H1 (cell line): Measurements from ENCODE around the gene KCNIP2. TPM values are rescaled to one million over a fixed set of nuclear protein-coding genes. Genes with fewer than 3 reads are reported as not detected.

Source experiments
- CTCF ChIA-PET: fragments of 300-600 bp; sonication (Branson Sonifier 250); formaldehyde crosslinking; loops from one replicate; lab custom pipeline; 2021; ENCODE audit not compliant: partially characterized antibody; lab: Charles Lee
- POLR2A ChIA-PET: fragments of 300-600 bp; sonication (Branson Sonifier 250); formaldehyde crosslinking; loops from one replicate; lab custom pipeline; 2021; ENCODE audit warnings: inconsistent platforms; ENCODE audit not compliant: partially characterized antibody; lab: Charles Lee
- DNase-seq, 2 experiments: peaks; one replicate each; pipeline versions ENCODE4 v3.0.0 to v3.0.0-alpha.2; 2010 to 2022; ENCODE audit warnings: low spot score in 2 of 2, low read depth in 1 of 2, mixed read lengths in 1 of 2
- FAIRE-seq: peaks from 2 replicates; lab custom pipeline; 2011; peaks lifted over from hg19 to GRCh38; lab: Jason Lieb, UNC
- H2AFZ ChIP-seq: 2 replicates; pipeline ENCODE4 v1.8.1; 2012; ENCODE audit warnings: low read length, inconsistent platforms
- H2AK5ac ChIP-seq: 2 replicates; pipeline ENCODE4 v1.6.1; 2013; ENCODE audit warnings: low read depth, low read length
- H2BK120ac ChIP-seq: replicated peaks from 2 replicates; pipeline ENCODE3; 2013; ENCODE audit warnings: low read depth, low read length, inconsistent platforms
- H2BK12ac ChIP-seq: 2 replicates; pipeline ENCODE4 v1.6.1; 2013; ENCODE audit warnings: low read depth, low read length
- H2BK15ac ChIP-seq: 2 replicates; pipeline ENCODE4 v1.6.1; 2013; ENCODE audit warnings: low read length
- H2BK20ac ChIP-seq: 2 replicates; pipeline ENCODE4 v1.6.1; 2013; ENCODE audit warnings: low read length
- H2BK5ac ChIP-seq: 2 replicates; pipeline ENCODE4 v1.6.1; 2013; ENCODE audit warnings: low read depth, low read length
- H3K14ac ChIP-seq: 2 replicates; pipeline ENCODE4 v1.6.1; 2013; ENCODE audit warnings: inconsistent platforms; ENCODE audit not compliant: insufficient read length
- H3K18ac ChIP-seq: 2 replicates; pipeline ENCODE4 v1.6.1; 2013; ENCODE audit warnings: low read length; ENCODE audit errors: extremely low read depth
- H3K23ac ChIP-seq: 2 replicates; pipeline ENCODE4 v1.6.1; 2013; ENCODE audit warnings: inconsistent platforms; ENCODE audit not compliant: insufficient read length
- H3K23me2 ChIP-seq: 2 replicates; pipeline ENCODE4 v1.6.1; 2013; ENCODE audit warnings: low read depth, low read length
- H3K27ac ChIP-seq: 2 replicates; pipeline ENCODE4 v1.6.1; 2011; ENCODE audit warnings: low read depth, low read length, inconsistent platforms
- H3K27me3 ChIP-seq, 4 experiments: replicated peaks in 1 of 4; 1 replicate in 1 of 4; 2 replicates in 3 of 4; pipeline versions ENCODE4 v1.6.1 to v1.8.1; 2011 to 2013; ENCODE audit warnings: low read length in 3 of 4, mild to moderate bottlenecking in 3 of 4, inconsistent platforms in 2 of 4, mixed read lengths in 2 of 4, moderate library complexity in 1 of 4; ENCODE audit not compliant: control insufficient read depth in 3 of 4, insufficient read depth in 3 of 4; ENCODE audit errors: extremely low read depth in 1 of 4
- H3K36me3 ChIP-seq, 4 experiments: 2 replicates each; pipeline versions ENCODE4 v1.6.1 to v1.8.1; 2011 to 2013; ENCODE audit warnings: mild to moderate bottlenecking in 4 of 4, low read length in 3 of 4, moderate library complexity in 2 of 4, control low read depth in 1 of 4, inconsistent platforms in 1 of 4; ENCODE audit not compliant: insufficient read depth in 4 of 4, control insufficient read depth in 2 of 4
- H3K4ac ChIP-seq: replicated peaks from 2 replicates; pipeline ENCODE3; 2013; ENCODE audit warnings: low read length, low read depth, mixed read lengths, inconsistent platforms; ENCODE audit not compliant: insufficient read length
- H3K4me1 ChIP-seq, 4 experiments: replicated peaks in 1 of 4; 1 replicate in 1 of 4; 2 replicates in 3 of 4; pipeline versions ENCODE4 v1.6.1 to v1.8.1; 2011 to 2013; ENCODE audit warnings: low read length in 3 of 4, inconsistent platforms in 2 of 4, mixed read lengths in 1 of 4; ENCODE audit not compliant: insufficient read depth in 4 of 4, control insufficient read depth in 3 of 4
- H3K4me2 ChIP-seq, 2 experiments: 2 replicates each; pipeline versions ENCODE4 v1.6.1 to v1.8.1; 2011 to 2013; ENCODE audit warnings: low read depth in 2 of 2, low read length in 2 of 2, control low read depth in 1 of 2, inconsistent platforms in 1 of 2, mild to moderate bottlenecking in 1 of 2; ENCODE audit not compliant: insufficient read depth in 1 of 2
- H3K4me3 ChIP-seq, 4 experiments: fragments of 200-600, 300-600 bp in 1 of 4; sonication (generic), shearing (Covaris generic), sonication (Bioruptor Twin) in 1 of 4; 2 replicates each; pipeline versions ENCODE4 v1.5.1 to v1.8.1; 2011 to 2016; ENCODE audit warnings: low read length in 4 of 4, low read depth in 3 of 4, control low read depth in 2 of 4, inconsistent platforms in 2 of 4, mild to moderate bottlenecking in 2 of 4, mixed read lengths in 1 of 4, moderate library complexity in 1 of 4; ENCODE audit not compliant: insufficient read depth in 2 of 4; ENCODE audit errors: extremely low read depth in 1 of 4
- H3K56ac ChIP-seq: replicated peaks from 2 replicates; pipeline ENCODE3; 2013; ENCODE audit warnings: low read depth, mild to moderate bottlenecking, mixed read lengths, low read length, inconsistent platforms; ENCODE audit not compliant: insufficient read length
- H3K79me1 ChIP-seq: 2 replicates; pipeline ENCODE4 v1.6.1; 2013; ENCODE audit warnings: low read depth, low read length, control low read depth
- H3K79me2 ChIP-seq, 2 experiments: 2 replicates each; pipeline versions ENCODE4 v1.6.1 to v1.8.1; 2012 to 2013; ENCODE audit warnings: low read length in 2 of 2, mild to moderate bottlenecking in 2 of 2, inconsistent platforms in 1 of 2; ENCODE audit not compliant: insufficient read depth in 2 of 2, control insufficient read depth in 1 of 2
- H3K9ac ChIP-seq, 4 experiments: replicated peaks in 1 of 4; 1 replicate in 1 of 4; 2 replicates in 3 of 4; pipeline versions ENCODE4 v1.6.1 to v1.8.1; 2011 to 2013; ENCODE audit warnings: low read depth in 3 of 4, low read length in 3 of 4, control low read depth in 2 of 4, mild to moderate bottlenecking in 2 of 4, moderate library complexity in 2 of 4, inconsistent platforms in 1 of 4; ENCODE audit errors: extremely low read depth in 1 of 4
- H3K9me3 ChIP-seq, 2 experiments: 2 replicates each; pipeline versions ENCODE4 v1.6.1 to v1.8.1; 2012 to 2013; ENCODE audit warnings: mild to moderate bottlenecking in 2 of 2, moderate library complexity in 2 of 2, control low read depth in 1 of 2, inconsistent platforms in 1 of 2, low read depth in 1 of 2, low read length in 1 of 2, mixed read lengths in 1 of 2; ENCODE audit not compliant: insufficient read depth in 2 of 2
- H4K20me1 ChIP-seq, 2 experiments: replicated peaks in 1 of 2; 2 replicates each; pipeline versions ENCODE3 to v1.8.1; 2011 to 2013; ENCODE audit warnings: inconsistent platforms in 2 of 2, low read length in 2 of 2, mild to moderate bottlenecking in 1 of 2; ENCODE audit not compliant: insufficient read depth in 2 of 2, control insufficient read depth in 1 of 2
- H4K5ac ChIP-seq: 2 replicates; pipeline ENCODE4 v1.6.1; 2013; ENCODE audit warnings: low read length, low read depth, mixed read lengths, inconsistent platforms; ENCODE audit not compliant: insufficient read length
- H4K8ac ChIP-seq: 2 replicates; pipeline ENCODE4 v1.8.0; 2013; ENCODE audit warnings: mild to moderate bottlenecking, moderate library complexity, low read length, inconsistent platforms; ENCODE audit not compliant: insufficient read depth; ENCODE audit errors: extremely low read depth
- H4K91ac ChIP-seq: replicated peaks from 2 replicates; pipeline ENCODE3; 2013; ENCODE audit warnings: low read length, mixed read lengths, inconsistent platforms; ENCODE audit not compliant: insufficient read length
- BRCA1 ChIP-seq: IDR thresholded peaks from 2 replicates; pipeline ENCODE4 v1.6.1; 2012; ENCODE audit warnings: low read depth, low read length, improper control_type of control experiment
- CTCF ChIP-seq, 3 experiments: IDR thresholded peaks; 1 replicate in 2 of 3; 2 replicates in 1 of 3; pipeline versions ENCODE4 v1.5.1 to v1.6.1; 2011; ENCODE audit warnings: low read length in 3 of 3, mild to moderate bottlenecking in 3 of 3, inconsistent platforms in 2 of 3, low read depth in 1 of 3, moderate library complexity in 1 of 3; ENCODE audit not compliant: insufficient read depth in 1 of 3; ENCODE audit errors: control extremely low read depth in 1 of 3
- E2F6 ChIP-seq: IDR thresholded peaks from 2 replicates; pipeline ENCODE4 v1.6.1; 2012; ENCODE audit warnings: inconsistent platforms
- EZH2 ChIP-seq: fragments of 200-600 bp; sonication (generic); IDR thresholded peaks from 2 replicates; pipeline ENCODE4 v1.7.1; 2012; ENCODE audit warnings: low read depth, mild to moderate bottlenecking, moderate library complexity, low read length, inconsistent platforms; ENCODE audit not compliant: severe bottlenecking
- KDM5A ChIP-seq: fragments of 200-600 bp; IDR thresholded peaks from 2 replicates; pipeline ENCODE4 v1.7.1; 2012; ENCODE audit warnings: mild to moderate bottlenecking, low read length, inconsistent platforms, mixed read lengths
- MAFK ChIP-seq: IDR thresholded peaks from 2 replicates; pipeline ENCODE4 v1.6.1; 2012; ENCODE audit warnings: low read depth, mild to moderate bottlenecking, improper control_type of control experiment, low read length
- MAX ChIP-seq: IDR thresholded peaks from 2 replicates; pipeline ENCODE4 v1.6.1; 2012; ENCODE audit warnings: inconsistent platforms
- SP2 ChIP-seq: IDR thresholded peaks from 2 replicates; pipeline ENCODE4 v1.6.1; 2012; ENCODE audit warnings: mild to moderate bottlenecking, low read length, inconsistent platforms
- ZNF274 ChIP-seq: IDR thresholded peaks from 2 replicates; pipeline ENCODE4 v1.7.0; 2012; ENCODE audit warnings: low read length, borderline replicate concordance; ENCODE audit errors: extremely low read depth
- WGBS, 2 experiments: shearing (Covaris generic) in 1 of 2; methylation state at CpG; one replicate each; pipeline versions ENCODE4 v1.1.6 to v1.1.7; 2013 to 2015; ENCODE audit warnings: low lambda C conversion rate in 2 of 2, mixed read lengths in 2 of 2, inconsistent platforms in 1 of 2, low coverage in 1 of 2, missing lambda C conversion rate in 1 of 2; ENCODE audit not compliant: insufficient replicate concordance in 2 of 2, insufficient coverage in 1 of 2, insufficient read length in 1 of 2; ENCODE audit errors: extremely low coverage in 1 of 2, missing lambda C conversion rate in 1 of 2; 5-methylcytosine and 5-hydroxymethylcytosine counted together
- polyA plus RNA-seq, 7 experiments: library from polyadenylated mRNA; depleted of rRNA in 3 of 7; stranded (reverse) in 5 of 7; unstranded in 2 of 7; fragments of >200 nt in 5 of 7; fragments of 200-250 nt in 2 of 7; gene quantifications; 1 replicate in 5 of 7; 2 replicates in 1 of 7; 4 replicates in 1 of 7; pipeline versions ENCODE4 v1.2.1 to v1.2.3, GENCODE V29; 2011 to 2013; ENCODE audit warnings: missing spikeins in 2 of 7, mixed read lengths in 2 of 7
- total RNA-seq: library from RNA; stranded (reverse); fragmentation: NEBNext Ultra II Directional; extraction: Animal tissue kit (Norgen Biotek cat#: 25700); gene quantifications from 2 replicates; pipeline ENCODE4 v1.2.1, GENCODE V29; 2021

The KCNIP2 gene
- total and polyA plus RNA-seq, 2 of the 8 experiments (the other 6 are each of a cell fraction or from before 2014, with no cell fraction given): 2.7 to 6.0 TPM

- WGBS, 2 experiments: 85% methylated on average over 1 of the region's 1 CpG; no CpG with 5 or more reads in 1 of the 2 experiments
- Histone ChIP-seq H3K36me3 (no peaks in the 10 kb centered on the region), H3K18ac (no peak overlapping the region; the same call in 1 of the 2 replicates), H3K79me2 (no peaks in the 10 kb centered on the region), H3K14ac (no peak overlapping the region), H3K56ac (no peak overlapping the region), H3K4me3 (peak overlapping the region; percentile 70 to 81 (median 76); a peak in 7 of 8 replicates), H3K27me3 (peaks cover 3 to 18% (median 18%) of the 10 kb centered on the region in 4 experiments), H3K4me1 (peaks cover 3 to 19% (median 11%) of the 10 kb centered on the region in 4 experiments), H4K8ac (0 out of 2 replicates have a peak overlapping the region, but pooled peaks have one; percentile 62), H3K27ac (no peak overlapping the region), H2BK12ac (no peak overlapping the region), H3K4ac (no peak overlapping the region), H4K20me1 (peaks cover 14 to 25% of the 10 kb centered on the region in 2 experiments), H2BK120ac (peak overlapping the region; percentile 34), H3K23me2 (peaks cover 15% of the 10 kb centered on the region; the same call in 1 of the 2 replicates), H3K9me3 (no peaks in the 10 kb centered on the region), H2AK5ac (no peak overlapping the region), H2AFZ (no peak overlapping the region), H2BK15ac (no peak overlapping the region; the same call in 1 of the 2 replicates), H3K23ac (no peak overlapping the region), H3K4me2 (peak overlapping the region; percentile 90 to 95), H3K9ac (no peak overlapping the region), H2BK20ac (no peak overlapping the region), H4K5ac (no peak overlapping the region), H2BK5ac (0 out of 2 replicates have a peak overlapping the region, but pooled peaks have one; percentile 27), H3K79me1 (no peaks in the 10 kb centered on the region; the same call in 1 of the 2 replicates), H4K91ac (no peak overlapping the region)
- POLR2A ChIA-PET: interaction anchor here (1.0 to 3.2 kb wide), 5 partner anchors 8 to 218 kb away, joined by 4 to 16 read pairs (median 5); partner anchors contain the start of gene OGA
- FAIRE-seq: no peak
- CTCF ChIA-PET: interaction anchor here (0.5 to 7.1 kb wide), 11 partner anchors 9 to 229 kb away, joined by 3 to 154 read pairs (median 11); partner anchors contain the start of genes HPS6 and OGA
- no peak for DNase-seq
- TF ChIP-seq SP2 (no peak), E2F6 (no peak), CTCF (IDR thresholded peaks at IDR 0.05; ENCODE audit: control extremely low read depth in 1 of 3, insufficient read depth in 1 of 3, low read depth in 1 of 3, low read length in 3 of 3) (no peak), MAFK (no peak), BRCA1 (no peak), KDM5A (no peak), ZNF274 (no peak), EZH2 (no peak), MAX (no peak)
Measured at GRCh38 chr10:101839002-101839401, 4.6 kb downstream of the KCNIP2 start.
